IPS-NIHi7 (cell line): ENCODE data around the gene LCNL1.

Source experiments
- DNase-seq: peaks from one replicate; pipeline ENCODE4 v3.0.0; 2012; ENCODE audit warnings: mixed read lengths; ENCODE audit errors: extremely low spot score

LCNL1 gene

GRCh38 chr9:136982232-136983051, at the start of gene LCNL1:
Gene LCNL1 (plus strand): TSS chr9:136982993. CDS start chr9:136983587, 594 bp downstream.
- DNase-seq, result no peak

DNA sequence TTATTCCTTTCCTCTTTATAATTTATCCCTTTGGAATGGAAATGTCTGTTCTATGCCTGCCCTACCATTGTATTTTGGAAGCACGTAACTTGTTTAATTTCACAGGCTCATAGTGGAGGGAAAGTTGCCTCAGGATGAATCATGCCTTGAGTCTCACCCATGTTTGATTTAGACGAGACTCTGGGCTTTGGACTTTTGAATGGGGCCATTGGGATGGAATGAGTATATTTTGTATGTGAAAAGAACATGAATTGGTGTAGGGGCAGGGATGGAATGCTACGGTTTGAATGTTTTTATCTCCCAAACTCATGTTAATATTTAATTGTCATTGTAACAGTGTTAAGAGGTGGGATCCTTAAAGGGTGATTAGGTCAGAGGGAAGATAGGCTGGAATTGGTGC, 48.5 kb upstream of the LCNL1 start:
- DNase-seq, result no peak

GRCh38 chr9:136935651-136936050, 47.1 kb upstream of the LCNL1 start:
- DNase-seq, result no peak

DNA sequence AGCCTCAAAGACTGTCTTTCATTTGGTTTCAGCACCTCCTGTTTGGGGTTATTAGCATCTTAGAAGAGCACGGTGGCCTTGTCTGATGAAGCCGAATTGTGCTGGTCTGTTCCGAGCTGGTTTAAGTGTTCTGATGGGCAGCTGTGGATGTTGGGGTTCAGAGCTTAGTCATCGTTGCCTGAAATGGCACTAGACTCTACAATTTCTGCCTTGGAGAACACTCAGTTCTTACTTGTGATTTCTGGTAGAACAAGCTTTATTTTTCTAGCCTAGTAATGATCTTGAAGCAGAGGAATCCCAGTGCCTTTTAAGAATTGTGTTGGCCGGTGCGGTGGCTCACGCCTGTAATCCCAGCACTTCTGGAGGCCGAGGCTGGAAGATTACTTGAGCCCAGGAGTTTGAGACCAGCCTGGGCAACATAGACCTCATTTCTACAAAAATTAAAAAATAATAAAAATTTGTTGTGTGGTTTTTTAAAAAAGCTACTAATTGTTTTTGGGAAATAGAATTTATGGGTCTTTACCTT, 46.1 kb upstream of the LCNL1 start:
- DNase-seq, result no peak

DNA sequence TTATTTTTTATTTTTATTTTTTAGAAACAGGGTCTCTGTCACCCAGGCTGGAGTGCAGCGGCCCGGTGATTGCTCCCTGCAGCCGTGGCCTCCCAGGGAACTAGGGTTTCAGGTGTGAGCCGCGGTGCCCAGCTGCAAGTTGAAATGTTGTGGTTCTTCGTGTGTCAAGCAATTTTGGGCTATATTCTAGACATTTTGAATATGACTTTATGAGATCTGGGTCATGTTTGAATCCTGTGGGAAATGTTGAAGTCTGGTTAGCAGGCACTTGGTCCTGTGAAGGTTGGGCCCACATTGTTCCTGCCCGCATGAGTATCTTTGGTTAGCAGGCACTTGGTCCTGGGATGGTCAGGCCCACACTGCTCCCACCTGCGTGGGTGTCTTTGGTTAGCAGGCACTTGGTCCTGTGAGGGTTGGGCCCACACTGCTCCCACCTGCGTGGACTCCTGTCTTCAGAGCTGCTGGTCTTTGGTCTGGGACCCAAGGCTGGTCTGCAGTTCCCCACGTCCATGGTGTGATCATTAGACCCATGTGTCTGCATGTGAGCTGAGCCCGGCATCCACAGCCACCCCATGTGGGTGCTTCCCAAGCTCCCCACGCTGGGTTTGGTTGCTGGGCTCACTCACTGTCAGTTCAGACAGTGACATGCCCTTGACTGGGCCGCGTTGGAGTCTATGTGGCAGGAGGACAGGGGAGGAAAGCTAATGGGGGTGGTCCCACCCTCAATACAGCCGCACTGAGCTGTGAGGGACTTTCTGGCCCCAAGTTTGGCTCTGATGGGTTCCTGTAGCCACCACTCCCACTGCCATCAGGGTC, 45.4 kb upstream of the LCNL1 start:
- DNase-seq, result no peak

GRCh38 chr9:136939431-136939995, 43.3 kb upstream of the LCNL1 start:
- DNase-seq, result no peak

DNA sequence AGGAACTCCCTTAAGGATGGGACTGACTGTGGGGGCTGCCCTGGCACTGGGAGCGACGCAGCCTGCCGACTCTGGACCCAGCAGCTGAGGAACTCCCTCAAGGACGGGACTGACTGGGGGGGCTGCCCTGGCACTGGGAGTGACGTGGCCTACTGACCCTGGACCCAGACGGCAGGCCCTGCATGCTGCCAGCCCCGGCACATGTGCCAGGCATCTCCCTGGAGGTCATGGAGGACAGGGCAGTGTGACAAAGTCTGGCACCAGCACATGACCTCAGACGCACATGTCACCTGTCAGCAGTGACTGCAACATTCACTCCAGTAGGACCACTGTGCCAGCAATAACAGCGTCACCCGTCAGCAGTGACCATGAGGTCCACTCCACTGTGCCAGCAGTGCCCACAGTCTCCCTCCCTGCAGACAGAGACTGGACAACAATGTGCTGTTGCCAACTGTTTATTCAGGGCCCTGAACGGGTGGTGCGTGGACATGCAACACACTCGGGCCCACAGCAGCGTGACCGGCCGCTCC, 42.7 kb upstream of the LCNL1 start:
- no peak for DNase-seq

GRCh38 chr9:136940526-136941230, 42.1 kb upstream of the LCNL1 start:
- no peak for DNase-seq

DNA sequence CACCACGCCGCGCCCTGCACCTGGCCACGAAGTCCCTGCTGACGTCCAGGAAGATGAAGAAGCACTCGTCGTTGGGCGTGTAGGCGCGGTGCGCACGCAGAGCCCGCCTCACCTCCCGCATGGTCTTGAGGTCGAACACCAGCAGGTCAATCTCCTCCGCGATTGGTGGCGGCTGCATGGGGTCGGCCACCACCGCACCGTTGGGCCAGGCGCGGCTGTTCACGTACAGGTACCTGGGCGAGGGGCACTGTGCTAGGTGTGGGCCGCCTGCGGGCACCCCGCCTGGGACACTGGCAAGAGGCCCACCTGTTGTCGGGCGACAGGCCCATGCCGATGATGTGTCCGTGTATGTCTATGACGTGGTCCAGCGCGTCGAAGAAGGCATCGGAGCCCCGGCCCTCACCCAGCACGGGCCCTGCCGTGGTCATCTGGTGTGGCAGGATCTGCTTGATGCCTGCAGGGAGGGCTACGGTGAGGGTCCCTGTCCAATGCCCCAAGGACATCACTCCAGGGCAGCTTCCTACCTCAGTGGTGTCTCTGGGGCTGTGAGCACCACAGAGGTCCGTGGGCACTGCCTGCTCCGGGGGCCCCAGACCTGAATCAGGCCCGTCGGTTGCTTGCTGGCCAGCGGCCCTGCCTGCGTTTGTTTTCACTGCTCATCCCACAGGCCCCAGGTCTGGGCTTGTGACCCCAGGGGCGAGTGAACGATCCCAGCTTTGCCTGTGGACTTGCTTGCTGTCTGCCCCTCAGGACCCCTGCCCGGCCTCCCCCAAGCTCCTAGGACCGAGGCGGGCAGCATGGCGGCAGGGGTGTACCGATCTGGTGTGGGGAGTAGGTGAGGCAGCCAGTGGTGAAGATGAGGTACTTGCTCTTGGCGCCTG, 41.3 kb upstream of the LCNL1 start:
- DNase-seq, result no peak

GRCh38 chr9:136942112-136942880, 40.5 kb upstream of the LCNL1 start:
- DNase-seq, result no peak

DNA sequence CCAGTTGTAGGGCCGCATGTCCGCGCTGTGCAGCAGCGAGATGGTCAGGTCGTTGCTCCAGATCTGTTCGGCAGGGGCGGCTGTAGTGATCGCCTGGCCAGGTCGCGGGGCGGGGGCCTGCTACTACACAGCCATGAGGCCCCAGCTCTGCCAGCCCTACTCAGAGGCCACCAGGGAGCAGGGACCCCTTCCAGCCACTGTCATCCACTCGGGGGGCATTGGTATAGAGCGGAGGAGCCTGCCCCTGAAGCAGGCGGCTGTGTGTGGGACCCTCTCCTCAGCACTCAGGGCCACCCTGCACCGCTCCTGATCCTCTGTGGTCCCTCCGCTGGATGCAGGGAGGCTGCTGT, 39.9 kb upstream of the LCNL1 start:
- DNase-seq, result no peak

DNA sequence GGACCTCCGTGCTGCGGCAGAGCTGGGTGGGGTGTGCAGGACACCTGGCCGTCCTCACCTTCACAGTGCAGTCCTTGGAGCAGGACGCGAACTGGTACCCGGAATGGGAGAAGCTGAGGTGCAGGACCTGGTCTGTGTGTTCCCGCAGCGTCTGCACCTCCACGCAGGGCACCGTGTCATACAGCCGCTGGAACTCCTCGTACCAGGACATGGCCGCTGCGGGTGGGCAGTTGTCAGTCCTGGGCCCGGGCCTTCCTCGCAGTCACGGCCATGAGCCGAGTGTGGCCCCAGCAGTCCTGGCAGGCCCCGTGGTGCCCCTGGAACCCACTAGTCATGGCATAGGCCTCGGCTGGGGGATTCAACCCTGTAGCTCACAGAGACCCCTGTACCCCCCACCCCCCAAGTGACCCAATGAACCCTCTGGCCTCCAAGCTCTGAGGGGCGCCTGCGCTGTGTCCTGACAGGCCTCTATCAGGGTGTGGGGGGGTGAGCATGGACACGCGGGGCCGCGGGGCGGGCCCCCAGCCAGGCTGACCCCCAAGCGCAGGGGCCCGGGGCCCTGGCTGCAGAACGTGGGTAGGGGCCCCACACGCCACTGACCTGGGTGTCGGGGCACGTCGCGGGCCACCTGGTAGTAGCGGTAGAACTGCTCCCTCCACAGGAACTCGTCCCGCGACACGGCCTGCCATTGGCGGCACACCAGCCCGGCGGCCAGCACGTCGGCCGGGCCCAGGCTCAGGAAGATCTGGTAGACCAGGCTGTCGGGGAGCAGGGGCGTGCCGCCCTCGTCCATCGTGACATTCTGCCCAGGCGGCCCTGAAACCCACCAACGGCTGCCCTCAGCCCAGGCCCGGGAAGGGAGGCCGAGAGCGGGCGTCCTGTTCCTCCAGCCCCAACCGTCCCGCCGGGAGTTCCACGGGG, 39.2 kb upstream of the LCNL1 start:
- peak; percentile 62 for DNase-seq

DNA sequence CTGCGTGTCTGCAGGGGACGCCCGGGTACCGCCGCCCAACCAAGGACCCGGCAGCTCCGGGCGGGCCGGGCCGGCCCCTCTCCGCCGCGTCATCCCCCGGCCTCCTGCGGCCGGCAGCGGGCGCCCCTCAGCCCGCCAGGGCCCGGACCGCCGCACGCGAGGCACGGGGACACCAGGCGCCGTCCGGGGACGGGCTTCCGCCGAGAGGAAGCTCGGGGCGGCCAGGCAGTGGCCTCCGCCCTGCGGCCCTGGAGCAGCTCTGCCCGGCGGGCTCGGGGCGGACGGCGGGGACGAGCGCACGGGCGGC, 38.6 kb upstream of the LCNL1 start:
- DNase-seq, result no peak

GRCh38 chr9:136944519-136945332, 38.1 kb upstream of the LCNL1 start, which contains the start of the genes C8G and FBXW5:
Gene C8G (plus strand): TSS chr9:136945243. CDS start chr9:136945321, 78 bp downstream.
Gene FBXW5 (minus strand): TSS chr9:136944738. CDS start chr9:136944083, 655 bp downstream.
- peak; percentile 100 for DNase-seq

- DNase-seq, result no peak
Observed at GRCh38 chr9:136945333-136946227, 37.2 kb upstream of the LCNL1 start.

DNA sequence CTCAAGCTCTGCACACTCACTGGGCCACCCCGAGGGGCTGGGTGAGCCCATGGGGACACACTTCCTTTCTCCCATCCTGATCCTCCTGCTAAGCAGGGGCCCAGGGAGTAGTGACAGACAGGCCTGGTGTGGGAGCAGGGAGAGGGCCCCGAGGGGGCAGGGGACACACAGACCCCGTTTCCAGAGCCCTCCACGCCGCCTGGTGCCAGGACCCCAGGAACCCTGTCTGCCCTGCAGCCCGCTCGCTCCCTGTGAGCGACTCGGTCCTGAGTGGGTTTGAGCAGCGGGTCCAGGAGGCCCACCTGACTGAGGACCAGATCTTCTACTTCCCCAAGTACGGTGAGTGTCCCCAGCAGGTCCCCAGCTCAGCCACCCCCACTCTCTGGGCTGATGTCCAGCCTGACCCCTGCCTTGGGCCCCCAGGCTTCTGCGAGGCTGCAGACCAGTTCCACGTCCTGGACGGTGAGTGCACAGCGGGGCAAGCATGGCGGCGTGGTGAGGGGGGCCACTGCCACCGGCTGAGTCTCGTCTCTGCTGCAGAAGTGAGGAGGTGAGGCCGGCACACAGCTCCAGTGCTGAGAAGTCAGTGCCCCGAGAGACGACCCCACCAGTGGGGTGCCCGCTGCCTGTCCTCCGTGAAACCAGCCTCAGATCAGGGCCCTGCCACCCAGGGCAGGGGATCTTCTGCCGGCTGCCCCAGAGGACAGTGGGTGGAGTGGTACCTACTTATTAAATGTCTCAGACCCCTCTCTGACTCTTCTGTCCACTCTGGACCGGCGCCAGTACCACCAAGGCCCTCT, 36.4 kb upstream of the LCNL1 start:
- no peak for DNase-seq
